Heart left ventricle (tissue), 13 donors: Measurements from ENCODE around the gene GPER1.
"Not testable (repeated sequence)": the region's sequence is repeated elsewhere in the genome, so short reads cannot be mapped to it uniquely, and the experiment has no call there.

ENCODE experiments used
- POLR2A ChIP-seq, 2 donors: fragments of 450-650 bp; IDR thresholded peaks; one replicate each; pipeline ENCODE4 v1.6.1; 2017; ENCODE audit warnings: antibody characterized with exemption in 2 of 2, mild to moderate bottlenecking in 2 of 2, moderate library complexity in 2 of 2
- TF ChIP-seq, protein P1 (sequence below), 12 donors: fragments of 200-600 bp; sonication (generic) in 4 of 12; IDR thresholded peaks; one replicate each; pipeline versions ENCODE4 v1.5.0 to v1.8.0; 2018 to 2022; ENCODE audit warnings: antibody characterized with exemption in 12 of 12, mild to moderate bottlenecking in 5 of 12
- donor health status: ischemic (EF 13 %, LVEDD 7.1; RV severe dilation, severe dysfunction).
- donor health status: DM: no; HTN: yes; CAD: no.
- donor health status: DM: no; HTN: no; CAD: no.
- donor health status: ischemic (EF 25% LVEDD 6.9; RV normal size, moderate dysfunction).
- donor health status: ischemic (EF 25% LVEDD 5.7; RV mildly dilated, moderate dysfunction).
- donor health status: ischemic (EF 35%, LVEDD 5.7; RV mildly dilated, moderate dysfunction).
- donor health status: nonischemic (EF 11% LVEDD 7.7; RV severe dilation, severe dysfunction).
- donor health status: DM: yes; HTN: yes; CAD: no.
- donor health status: PGD.
- donor health status: ischemic (EF 29% LVEDD 5.4; RV normal size, mild dysfunction).
- donor health status: nonischemic (EF 23%, LVEDD 6.1; RV moderate dilation, normal function).

DNA sequence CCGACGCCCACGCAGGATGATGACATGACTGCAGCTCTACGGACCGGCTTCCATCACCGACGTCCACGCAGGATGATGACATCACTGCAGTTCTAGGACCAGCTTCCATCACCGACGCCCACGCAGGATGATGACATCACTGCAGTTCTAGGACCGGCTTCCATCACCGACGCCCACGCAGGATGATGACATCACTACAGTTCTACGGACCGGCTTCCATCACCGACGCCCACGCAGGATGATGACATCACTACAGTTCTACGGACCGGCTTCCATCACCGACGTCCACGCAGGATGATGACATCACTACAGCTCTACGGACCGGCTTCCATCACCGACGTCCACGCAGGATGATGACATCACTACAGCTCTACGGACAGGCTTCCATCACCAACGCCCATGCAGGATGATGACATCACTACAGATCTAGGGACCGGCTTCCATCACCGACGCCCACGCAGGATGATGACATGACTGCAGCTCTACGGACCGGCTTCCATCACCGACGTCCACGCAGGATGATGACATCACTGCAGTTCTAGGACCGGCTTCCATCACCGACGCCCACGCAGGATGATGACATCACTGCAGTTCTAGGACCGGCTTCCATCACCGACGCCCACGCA lies 28.6 kb downstream of the GPER1 start:
- TF ChIP-seq, protein P1, sequence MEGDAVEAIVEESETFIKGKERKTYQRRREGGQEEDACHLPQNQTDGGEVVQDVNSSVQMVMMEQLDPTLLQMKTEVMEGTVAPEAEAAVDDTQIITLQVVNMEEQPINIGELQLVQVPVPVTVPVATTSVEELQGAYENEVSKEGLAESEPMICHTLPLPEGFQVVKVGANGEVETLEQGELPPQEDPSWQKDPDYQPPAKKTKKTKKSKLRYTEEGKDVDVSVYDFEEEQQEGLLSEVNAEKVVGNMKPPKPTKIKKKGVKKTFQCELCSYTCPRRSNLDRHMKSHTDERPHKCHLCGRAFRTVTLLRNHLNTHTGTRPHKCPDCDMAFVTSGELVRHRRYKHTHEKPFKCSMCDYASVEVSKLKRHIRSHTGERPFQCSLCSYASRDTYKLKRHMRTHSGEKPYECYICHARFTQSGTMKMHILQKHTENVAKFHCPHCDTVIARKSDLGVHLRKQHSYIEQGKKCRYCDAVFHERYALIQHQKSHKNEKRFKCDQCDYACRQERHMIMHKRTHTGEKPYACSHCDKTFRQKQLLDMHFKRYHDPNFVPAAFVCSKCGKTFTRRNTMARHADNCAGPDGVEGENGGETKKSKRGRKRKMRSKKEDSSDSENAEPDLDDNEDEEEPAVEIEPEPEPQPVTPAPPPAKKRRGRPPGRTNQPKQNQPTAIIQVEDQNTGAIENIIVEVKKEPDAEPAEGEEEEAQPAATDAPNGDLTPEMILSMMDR (IDR thresholded peaks at IDR 0.05), result not testable (repeated sequence)
- not testable (repeated sequence) for TF ChIP-seq POLR2A (IDR thresholded peaks at IDR 0.05)
